Thoracic aorta (tissue), 2 donors: ENCODE results near the gene AFAP1L1. TPM values are rescaled to one million over a fixed set of nuclear protein-coding genes. Genes with fewer than 3 reads are reported as not detected.

Source experiments
- ATAC-seq: fragments of 150-250 bp; one replicate; pipeline ENCODE4 v1.8.0; 2017; ENCODE audit warnings: low read depth; ENCODE audit not compliant: insufficient number of reproducible peaks, low FRiP score
- DNase-seq: peaks from one replicate; pipeline ENCODE4 v3.0.0-alpha.2; 2020; ENCODE audit warnings: low spot score
- H3K27ac ChIP-seq, 2 donors: fragments of 200-600 bp; sonication (generic); 1 replicate in 1 of 2; 2 replicates in 1 of 2; pipeline ENCODE4 v1.5.1; 2016; ENCODE audit warnings: mild to moderate bottlenecking in 2 of 2, moderate library complexity in 2 of 2
- H3K27me3 ChIP-seq: fragments of 200-600 bp; sonication (generic); replicated peaks from 2 replicates; pipeline ENCODE4 v1.6.0; 2016; ENCODE audit warnings: mild to moderate bottlenecking; ENCODE audit not compliant: insufficient read depth
- H3K36me3 ChIP-seq: fragments of 200-600 bp; sonication (generic); one replicate; pipeline ENCODE4 v1.5.1; 2016
- H3K4me1 ChIP-seq, 2 donors: fragments of 200-600 bp; sonication (generic); 1 replicate in 1 of 2; 2 replicates in 1 of 2; pipeline versions ENCODE4 v1.5.1 to v1.6.0; 2016; ENCODE audit warnings: low read depth in 2 of 2, mild to moderate bottlenecking in 1 of 2; ENCODE audit not compliant: control insufficient read depth in 1 of 2
- H3K4me3 ChIP-seq: fragments of 200-600 bp; sonication (generic); 2 replicates; pipeline ENCODE4 v1.5.1; 2016; ENCODE audit warnings: mild to moderate bottlenecking
- H3K9me3 ChIP-seq: fragments of 200-600 bp; sonication (generic); 2 replicates; pipeline ENCODE4 v1.5.1; 2016
- total RNA-seq, 2 donors: library from RNA; depleted of rRNA; stranded (reverse); fragments of >200 nt; gene quantifications; one replicate each; pipeline versions ENCODE4 v1.1.0 to v1.2.3, GENCODE V29; 2016
- TF ChIP-seq, protein P1 (sequence below): fragments of 200-600 bp; sonication (generic); IDR thresholded peaks from one replicate; pipeline ENCODE4 v1.5.1; 2019; ENCODE audit warnings: antibody characterized with exemption

Gene AFAP1L1
- total RNA-seq, 2 donors from 2014 or later, result 6.8 to 10.4 TPM

DNA sequence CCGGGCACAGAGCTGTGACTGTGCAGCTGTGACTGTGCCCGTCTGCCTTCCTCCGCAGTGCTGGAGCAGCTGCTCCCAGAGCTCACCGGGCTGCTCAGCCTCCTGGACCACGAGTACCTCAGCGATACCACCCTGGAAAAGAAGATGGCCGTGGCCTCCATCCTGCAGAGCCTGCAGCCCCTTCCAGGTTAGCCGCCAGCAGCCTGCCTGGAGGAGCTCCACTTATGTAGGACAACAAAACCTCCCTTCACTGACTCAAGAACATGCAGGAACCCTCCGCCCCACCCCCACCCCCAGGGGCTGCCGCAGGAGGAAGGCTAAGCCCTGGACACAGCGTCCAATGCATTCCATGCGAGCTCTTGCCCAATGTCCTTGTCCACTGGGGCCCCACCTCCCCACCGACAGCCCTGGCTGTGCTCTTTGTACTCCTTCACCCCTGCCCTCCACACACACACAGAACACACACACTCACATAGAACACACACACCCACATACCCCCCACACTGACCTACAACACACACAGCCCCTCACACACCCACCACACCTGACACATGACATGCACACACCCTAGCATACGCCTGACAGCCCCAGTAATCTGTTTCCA, 27.9 kb downstream of the AFAP1L1 start:
- H3K27ac ChIP-seq, result no peak overlapping the region
- no peak for DNase-seq
- no peak for ATAC-seq
- TF ChIP-seq, protein P1, sequence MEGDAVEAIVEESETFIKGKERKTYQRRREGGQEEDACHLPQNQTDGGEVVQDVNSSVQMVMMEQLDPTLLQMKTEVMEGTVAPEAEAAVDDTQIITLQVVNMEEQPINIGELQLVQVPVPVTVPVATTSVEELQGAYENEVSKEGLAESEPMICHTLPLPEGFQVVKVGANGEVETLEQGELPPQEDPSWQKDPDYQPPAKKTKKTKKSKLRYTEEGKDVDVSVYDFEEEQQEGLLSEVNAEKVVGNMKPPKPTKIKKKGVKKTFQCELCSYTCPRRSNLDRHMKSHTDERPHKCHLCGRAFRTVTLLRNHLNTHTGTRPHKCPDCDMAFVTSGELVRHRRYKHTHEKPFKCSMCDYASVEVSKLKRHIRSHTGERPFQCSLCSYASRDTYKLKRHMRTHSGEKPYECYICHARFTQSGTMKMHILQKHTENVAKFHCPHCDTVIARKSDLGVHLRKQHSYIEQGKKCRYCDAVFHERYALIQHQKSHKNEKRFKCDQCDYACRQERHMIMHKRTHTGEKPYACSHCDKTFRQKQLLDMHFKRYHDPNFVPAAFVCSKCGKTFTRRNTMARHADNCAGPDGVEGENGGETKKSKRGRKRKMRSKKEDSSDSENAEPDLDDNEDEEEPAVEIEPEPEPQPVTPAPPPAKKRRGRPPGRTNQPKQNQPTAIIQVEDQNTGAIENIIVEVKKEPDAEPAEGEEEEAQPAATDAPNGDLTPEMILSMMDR, result no peak
- no peaks in the 10 kb centered on the region for H3K36me3 ChIP-seq
- no peak overlapping the region for H3K4me3 ChIP-seq
- no peaks in the 10 kb centered on the region for H3K9me3 ChIP-seq
- no peaks in the 10 kb centered on the region for H3K4me1 ChIP-seq
- H3K27me3 ChIP-seq, result no peaks in the 10 kb centered on the region

- no peaks in the 10 kb centered on the region for H3K27me3 ChIP-seq
- H3K9me3 ChIP-seq, result no peaks in the 10 kb centered on the region
- H3K4me3 ChIP-seq, result no peak overlapping the region
- H3K27ac ChIP-seq, result no peak overlapping the region
- ATAC-seq (no peak), DNase-seq (no peak)
- TF ChIP-seq, protein P1, result no peak
- no peaks in the 10 kb centered on the region for H3K4me1 ChIP-seq
- H3K36me3 ChIP-seq, result no peaks in the 10 kb centered on the region
Observed at GRCh38 chr5:149300441-149300840, 28.8 kb downstream of the AFAP1L1 start.

- TF ChIP-seq, protein P1, result no peak
- DNase-seq (no peak), ATAC-seq (no peak)
- Histone ChIP-seq H3K27me3 (no peaks in the 10 kb centered on the region), H3K4me3 (no peak overlapping the region), H3K4me1 (no peaks in the 10 kb centered on the region), H3K9me3 (no peaks in the 10 kb centered on the region), H3K36me3 (no peaks in the 10 kb centered on the region), H3K27ac (no peak overlapping the region)
Observed at GRCh38 chr5:149301049-149301743, 29.5 kb downstream of the AFAP1L1 start.

- H3K36me3 ChIP-seq, result no peaks in the 10 kb centered on the region
- no peaks in the 10 kb centered on the region for H3K9me3 ChIP-seq
- H3K27me3 ChIP-seq, result no peaks in the 10 kb centered on the region
- H3K27ac ChIP-seq, result no peak overlapping the region
- no peaks in the 10 kb centered on the region for H3K4me1 ChIP-seq
- H3K4me3 ChIP-seq, result no peak overlapping the region
- DNase-seq (no peak), ATAC-seq (no peak)
- TF ChIP-seq, protein P1, result no peak
Observed at GRCh38 chr5:149301744-149302380, 30.2 kb downstream of the AFAP1L1 start.

DNA sequence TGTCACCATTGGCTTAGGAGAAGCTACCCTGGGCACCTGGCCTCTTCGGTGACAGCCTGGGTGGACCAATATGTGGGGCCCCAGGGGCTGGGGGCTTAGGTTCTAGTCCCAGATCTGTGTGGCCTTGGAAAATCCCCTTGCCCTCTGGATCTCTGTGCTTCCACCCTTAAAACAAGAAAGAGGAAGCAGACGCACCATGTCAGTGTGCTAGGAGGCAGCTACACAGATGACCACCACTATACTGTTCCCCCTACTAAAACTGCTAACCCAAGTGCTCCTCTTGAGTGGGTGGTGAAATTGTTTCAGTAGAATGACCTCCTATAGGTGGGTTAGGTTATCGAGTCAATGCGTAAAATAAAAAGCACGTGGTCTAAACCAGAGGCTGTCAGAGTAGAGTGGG, 31.0 kb downstream of the AFAP1L1 start:
- H3K27ac ChIP-seq, result no peak overlapping the region
- H3K27me3 ChIP-seq, result no peaks in the 10 kb centered on the region
- H3K9me3 ChIP-seq, result no peaks in the 10 kb centered on the region
- DNase-seq (no peak), ATAC-seq (no peak)
- no peaks in the 10 kb centered on the region for H3K4me1 ChIP-seq
- H3K36me3 ChIP-seq, result no peaks in the 10 kb centered on the region
- no peak overlapping the region for H3K4me3 ChIP-seq
- TF ChIP-seq, protein P1, result no peak
